Mesenteric fat pad (tissue), 1 donor: ENCODE measurements around the gene SLK. TPM values are rescaled to one million over a fixed set of nuclear protein-coding genes. Genes with fewer than 3 reads are reported as not detected.

Source experiments
- DNase-seq: peaks from one replicate; pipeline ENCODE4 v3.0.0-alpha.2; 2020; ENCODE audit warnings: low spot score
- total RNA-seq: library from RNA; stranded (reverse); fragmentation: NEBNext Ultra II Directional; extraction: Animal tissue kit (Norgen Biotek cat#: 25700); gene quantifications from one replicate; pipeline ENCODE4 v1.2.1, GENCODE V29; 2021
- donor health status: DM: yes; HTN: yes; CAD: no.

Gene SLK
- total RNA-seq, 1 donor from 2014 or later, result 41.9 TPM

- DNase-seq, result no peak
Measured at GRCh38 chr10:103990121-103990520, 23.2 kb downstream of the SLK start.

- DNase-seq, result no peak
Measured at GRCh38 chr10:103990531-103990930, 23.6 kb downstream of the SLK start.

DNA sequence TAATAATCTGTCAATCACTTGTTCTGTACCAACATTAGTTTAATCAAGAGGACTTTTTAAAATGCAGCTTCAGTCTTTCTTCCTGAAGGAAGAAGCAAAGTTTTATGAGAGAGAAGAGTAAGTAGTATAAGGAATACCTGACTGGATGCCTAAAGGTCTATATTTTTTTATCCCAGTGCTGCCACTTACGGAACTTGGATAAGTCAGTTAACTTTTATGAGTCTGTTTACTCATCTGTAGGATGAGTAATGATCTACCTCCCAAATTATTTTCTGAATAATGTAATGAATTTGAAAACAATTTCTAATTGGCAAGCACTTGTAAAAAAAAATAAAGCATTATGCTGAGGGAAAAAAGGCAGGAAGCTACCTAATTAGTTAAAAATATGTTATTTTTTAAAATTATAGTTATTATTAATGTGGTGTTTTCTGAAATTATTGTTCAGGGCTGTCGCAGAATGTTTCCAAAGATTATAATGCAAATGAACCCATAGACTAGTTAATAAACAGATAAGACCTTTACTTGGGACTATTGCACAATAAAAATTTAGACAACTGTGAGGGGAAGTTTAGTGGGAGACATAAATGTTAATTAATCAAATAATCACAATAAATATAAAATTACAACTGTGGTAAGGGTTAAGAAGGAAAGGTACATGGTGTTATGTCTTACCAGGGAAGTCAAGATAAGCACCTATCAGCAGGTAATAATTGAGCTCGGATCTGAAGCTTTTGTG, 24.6 kb downstream of the SLK start:
- no peak for DNase-seq

DNA sequence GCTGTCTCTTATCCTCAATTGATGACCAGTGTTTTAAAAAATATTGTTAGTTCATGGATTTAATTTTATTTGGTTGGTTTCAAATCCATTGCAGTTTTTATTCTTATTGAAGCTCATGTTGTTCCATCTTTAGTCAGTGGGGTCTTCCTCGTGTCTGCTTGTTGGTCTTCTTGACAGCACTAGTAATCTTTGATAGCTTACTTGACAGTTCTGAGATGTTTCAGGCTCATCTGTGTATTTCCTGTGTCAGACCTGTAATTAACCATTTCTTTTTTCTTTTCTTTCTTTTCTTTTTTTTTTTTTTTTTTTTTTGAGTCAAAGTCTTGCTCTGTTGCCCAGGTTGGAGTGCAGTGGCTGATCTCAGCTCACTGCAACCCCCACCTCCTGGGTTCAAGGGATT, 28.2 kb downstream of the SLK start:
- no peak for DNase-seq

DNA sequence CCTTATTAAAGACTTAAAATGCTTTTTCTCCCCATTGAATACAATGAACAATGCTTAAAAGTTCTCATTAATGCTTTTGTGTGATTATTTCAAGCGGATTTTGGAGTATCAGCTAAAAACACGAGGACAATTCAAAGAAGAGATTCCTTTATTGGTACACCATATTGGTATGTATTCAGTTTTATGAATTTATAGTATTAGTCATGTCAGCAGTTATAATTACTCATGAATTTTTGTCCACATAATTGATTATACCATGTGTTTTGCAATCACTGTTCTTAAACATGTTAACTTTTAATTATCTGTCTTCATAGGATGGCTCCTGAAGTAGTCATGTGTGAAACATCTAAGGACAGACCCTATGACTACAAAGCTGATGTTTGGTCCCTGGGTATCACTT, 31.9 kb downstream of the SLK start:
- DNase-seq, result no peak

GRCh38 chr10:104002911-104003310, 36.0 kb downstream of the SLK start:
- DNase-seq, result no peak

DNA sequence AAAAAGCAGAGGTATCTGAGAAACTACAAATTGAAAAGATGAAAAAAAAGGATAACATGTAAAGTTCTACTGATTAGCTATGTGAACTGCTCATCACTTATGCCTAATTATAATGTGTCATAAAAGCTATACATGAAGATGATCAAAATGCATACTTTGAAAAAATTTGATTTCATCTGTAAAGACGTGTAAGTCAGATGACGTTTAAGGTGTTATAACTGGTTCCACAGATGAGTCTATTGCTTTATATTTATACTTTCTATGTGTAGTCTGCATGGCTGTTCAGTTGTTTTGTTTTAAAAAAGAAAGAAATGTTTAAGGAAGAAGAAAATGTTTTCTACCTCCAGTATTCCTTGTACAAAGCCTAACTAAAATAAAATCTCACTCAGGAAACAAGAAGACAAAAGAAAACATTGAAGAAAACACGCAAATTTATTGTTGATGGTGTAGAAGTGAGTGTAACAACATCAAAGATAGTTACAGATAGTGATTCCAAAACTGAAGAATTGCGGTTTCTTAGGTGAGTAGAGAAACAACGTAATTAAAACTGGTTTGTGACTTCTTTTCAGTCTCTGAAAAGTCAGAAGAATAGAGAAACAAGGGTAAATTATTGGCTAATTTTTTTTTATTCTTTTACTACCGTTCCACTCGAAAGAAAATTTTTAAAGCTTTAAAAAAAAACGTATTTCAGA, 38.4 kb downstream of the SLK start:
- DNase-seq, result no peak

DNA sequence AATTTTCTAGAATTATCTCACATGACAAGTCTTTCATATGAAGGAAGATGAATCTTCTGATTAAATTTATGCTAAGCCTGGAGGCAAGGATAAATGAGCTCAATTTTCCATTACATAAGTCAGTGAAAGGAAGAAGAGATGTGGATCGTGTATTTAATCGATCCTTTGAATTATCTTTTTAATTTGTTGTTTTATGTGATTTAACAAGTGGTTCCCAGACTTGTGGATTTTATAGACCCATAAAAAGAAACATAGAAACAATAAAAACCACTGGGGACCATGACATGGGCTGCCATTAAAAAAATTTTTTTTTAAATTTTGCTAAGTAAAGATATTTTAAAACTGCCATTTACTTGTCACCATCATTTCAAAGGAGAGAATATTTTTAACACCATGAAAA, 45.0 kb downstream of the SLK start:
- DNase-seq, result no peak

DNA sequence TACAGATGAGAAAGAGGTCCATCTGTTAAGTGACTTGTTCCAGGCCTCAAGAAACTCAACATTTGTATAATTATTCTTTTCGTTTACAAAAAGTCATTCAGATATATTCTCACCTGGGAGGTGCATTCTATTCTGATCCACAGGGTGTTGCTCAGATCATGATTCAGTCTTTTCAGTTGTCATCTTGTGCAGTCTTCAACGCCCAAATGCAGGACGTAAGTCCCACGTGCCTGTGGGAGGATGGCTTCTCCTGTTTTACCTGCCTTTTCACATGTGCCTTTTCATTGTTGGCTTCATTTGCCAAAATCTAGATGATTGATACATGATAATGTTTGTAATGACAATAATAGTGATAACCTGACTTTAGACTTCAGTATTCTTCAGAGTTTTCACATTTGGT, 46.5 kb downstream of the SLK start:
- no peak for DNase-seq

DNA sequence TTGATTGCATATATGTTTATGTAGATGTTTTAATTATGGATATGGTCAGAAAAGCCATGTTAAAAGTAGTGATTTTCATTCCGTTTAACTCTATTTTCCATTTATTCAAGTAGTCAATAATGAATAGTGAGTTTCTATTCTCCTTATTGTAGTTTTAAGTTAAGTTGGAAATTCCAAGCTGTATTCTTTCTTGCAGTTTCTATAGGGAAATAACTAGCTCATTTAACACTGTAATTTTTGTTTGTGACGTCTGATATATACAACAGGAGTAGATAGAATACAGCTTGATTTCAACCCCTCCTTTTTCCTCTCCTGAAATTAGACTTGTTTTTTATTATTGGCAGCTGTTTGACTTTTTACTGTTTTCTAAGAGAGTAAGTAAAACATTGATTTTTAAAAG, 47.2 kb downstream of the SLK start:
- no peak for DNase-seq

- no peak for DNase-seq
Measured at GRCh38 chr10:104016661-104017060, 49.7 kb downstream of the SLK start.

- no peak for DNase-seq
Measured at GRCh38 chr10:104018471-104018870, 51.5 kb downstream of the SLK start.

DNA sequence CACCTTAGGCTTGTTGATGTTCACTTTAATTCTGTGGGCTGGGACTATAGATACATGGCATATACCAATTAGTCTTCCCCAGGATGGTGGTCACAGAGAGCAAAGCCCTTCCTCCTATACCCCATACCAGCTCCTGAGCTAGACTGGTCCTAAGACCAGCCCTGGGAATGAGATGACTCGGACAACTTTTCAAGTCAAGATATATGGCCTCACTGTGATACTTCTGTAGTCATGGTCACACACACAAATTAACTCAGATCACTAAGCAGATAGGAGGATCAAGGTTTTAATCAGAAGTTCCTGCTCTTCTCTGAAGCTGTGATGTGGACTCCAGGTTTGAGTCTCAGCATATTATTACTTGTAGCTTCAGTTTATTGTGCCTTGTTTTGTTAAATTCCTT, 53.1 kb downstream of the SLK start:
- DNase-seq, result no peak

GRCh38 chr10:104021246-104021645, 54.3 kb downstream of the SLK start:
- DNase-seq, result no peak

DNA sequence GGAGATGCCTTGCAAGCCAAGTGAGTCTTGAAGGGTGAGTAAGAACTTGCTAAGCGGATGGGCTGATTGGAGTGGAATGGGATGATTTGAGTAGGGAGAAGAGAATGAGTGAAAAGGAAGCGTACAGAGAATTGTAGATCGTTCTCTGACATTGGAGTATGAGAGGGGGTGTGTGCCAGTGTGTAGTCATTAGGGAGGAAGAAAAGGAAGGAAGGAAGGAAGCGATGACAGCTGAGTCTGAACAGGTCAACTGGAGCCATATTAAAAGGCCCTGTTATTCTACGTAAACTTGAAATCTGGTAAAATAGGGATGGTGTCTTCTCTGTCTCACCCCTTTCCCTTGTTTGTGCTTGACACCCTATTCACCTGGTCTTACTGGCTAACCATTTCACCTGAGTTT, 55.1 kb downstream of the SLK start:
- DNase-seq, result no peak

GRCh38 chr10:104025524-104025923, 58.6 kb downstream of the SLK start:
- no peak for DNase-seq

- DNase-seq, result no peak
Measured at GRCh38 chr10:104026762-104027161, 59.8 kb downstream of the SLK start.

GRCh38 chr10:104028146-104028545, 61.2 kb downstream of the SLK start:
- DNase-seq, result no peak

DNA sequence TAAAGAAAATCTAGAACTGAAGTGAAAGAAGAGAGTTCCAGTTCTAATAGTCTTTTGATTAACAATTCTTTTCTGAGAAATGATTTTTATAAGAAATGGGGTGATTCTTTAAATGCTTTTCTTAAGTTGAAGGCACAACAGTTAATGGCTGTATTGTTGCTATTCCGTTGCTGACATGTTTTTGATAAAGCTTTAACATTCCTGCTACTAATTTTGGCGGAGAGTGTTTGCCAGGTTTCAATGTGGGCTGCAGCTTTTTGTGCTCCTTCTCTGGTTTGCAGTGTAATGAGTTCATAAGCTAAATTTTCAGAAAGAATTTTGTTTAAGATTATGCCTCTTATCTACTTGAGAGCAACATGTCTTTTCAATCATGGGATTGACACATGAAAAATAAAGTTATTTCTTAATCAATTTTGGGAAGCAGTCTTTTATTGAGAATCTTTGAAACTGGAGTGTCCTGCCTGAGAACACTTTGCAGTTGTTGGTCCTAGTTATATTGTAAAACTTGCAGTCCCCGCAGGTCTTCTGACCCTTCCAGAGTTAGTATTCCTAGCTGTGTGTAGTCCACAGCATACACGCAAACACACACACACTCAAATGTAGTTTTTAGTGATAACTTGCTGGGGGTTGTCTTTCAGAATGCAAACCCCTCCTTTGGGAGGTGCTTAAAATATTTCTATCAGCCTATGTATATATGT, 62.0 kb downstream of the SLK start:
- no peak for DNase-seq

GRCh38 chr10:104029521-104029860, 62.6 kb downstream of the SLK start:
- no peak for DNase-seq

- DNase-seq, result no peak
Measured at GRCh38 chr10:104031631-104032030, 64.7 kb downstream of the SLK start.

DNA sequence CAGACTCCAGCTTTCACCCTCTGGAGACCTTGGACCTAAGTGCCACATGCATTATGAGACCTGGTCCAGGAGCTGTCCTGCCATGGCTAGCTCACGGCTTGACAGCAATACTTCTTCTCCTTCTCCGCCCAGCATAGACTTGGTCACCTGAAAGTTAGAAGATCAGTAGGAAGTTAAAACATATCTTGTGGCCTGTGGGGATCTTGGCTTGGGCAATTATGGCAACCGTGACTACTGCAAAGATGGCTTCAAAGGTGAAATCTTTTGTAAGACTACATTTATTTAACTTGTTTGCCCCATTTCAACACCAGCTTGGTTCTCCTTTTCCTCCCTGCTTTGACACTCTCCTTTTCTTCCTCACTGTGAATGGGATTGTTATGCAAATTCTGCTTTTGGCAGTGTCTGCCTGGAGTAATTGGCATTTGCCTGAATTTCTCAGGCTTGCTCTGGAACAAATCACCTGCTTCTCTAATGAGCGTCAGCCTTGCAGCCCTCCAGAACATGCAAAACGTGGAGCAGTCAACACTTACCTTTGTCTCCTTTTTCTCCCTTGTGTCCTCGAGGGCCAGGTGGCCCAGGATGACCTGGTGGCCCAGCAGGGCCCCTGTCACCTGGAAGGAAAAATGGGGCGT, 65.3 kb downstream of the SLK start:
- no peak for DNase-seq
